ENCODE results near the gene DOLPP1. TPM values are rescaled to one million over a fixed set of nuclear protein-coding genes. Genes with fewer than 3 reads are reported as not detected.

The DOLPP1 gene
- total RNA-seq, 2 donors from 2014 or later: 30.1 to 30.4 TPM

DNA sequence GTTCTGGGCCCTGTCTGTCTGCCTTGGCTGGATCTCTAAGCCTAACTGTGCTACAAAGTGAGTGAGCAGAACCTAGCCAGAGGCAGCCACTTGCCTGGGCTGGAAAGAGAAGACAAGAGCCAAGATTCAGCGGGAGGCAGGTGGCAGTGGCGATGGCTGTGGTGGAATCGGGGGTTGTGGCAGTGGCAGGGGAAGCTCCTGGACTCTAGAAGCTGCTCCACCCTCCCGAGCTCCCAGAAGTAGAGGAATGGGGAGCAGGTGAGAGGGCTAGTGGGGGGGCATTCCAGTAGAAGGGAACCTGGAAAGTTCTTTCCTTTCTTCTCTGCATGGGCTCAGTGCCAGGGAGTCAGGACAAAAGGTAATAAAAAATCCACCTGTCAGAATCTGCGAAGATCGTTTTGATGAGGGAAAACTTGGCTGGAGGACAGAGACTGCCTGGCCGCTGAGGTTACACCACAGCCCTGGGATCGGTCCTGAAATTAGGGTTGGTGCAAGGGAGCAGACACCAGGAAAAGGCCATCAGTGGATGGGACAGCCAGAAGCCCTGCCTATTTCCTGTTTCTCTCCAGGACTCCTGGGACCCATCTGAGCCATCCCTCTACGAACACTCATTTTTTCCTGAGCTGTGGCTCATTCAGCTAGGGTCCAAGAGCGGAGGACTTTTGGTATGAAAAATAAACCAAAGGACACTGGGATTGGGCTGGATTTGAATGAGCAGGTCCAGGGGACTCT is 28.1 kb downstream of the DOLPP1 start:
- Mint-ChIP-seq H3K9me3 (no peaks in the 10 kb centered on the region), H3K27ac (no peak overlapping the region), H3K4me3 (peak overlapping the region; percentile 94), H3K27me3 (ENCODE audit: insufficient read depth) (peaks cover 24% of the 10 kb centered on the region), H3K4me1 (peaks cover 12% of the 10 kb centered on the region), H3K36me3 (ENCODE audit: low read depth) (peaks cover 3% of the 10 kb centered on the region)
- 92 to 98% methylated on average over 4 to 10 of the region's 10 CpGs for WGBS, 2 experiments (ENCODE audit: insufficient coverage in 1 of 2, insufficient read length in 1 of 2)
- no peak overlapping the region for H3K9ac ChIP-seq (ENCODE audit: extremely low read depth, low read length, poor library complexity, severe bottlenecking)
- no peak for DNase-seq
- H3K27ac ChIP-seq (ENCODE audit: low read depth, low read length): no peak overlapping the region
- TF ChIP-seq, protein P1, sequence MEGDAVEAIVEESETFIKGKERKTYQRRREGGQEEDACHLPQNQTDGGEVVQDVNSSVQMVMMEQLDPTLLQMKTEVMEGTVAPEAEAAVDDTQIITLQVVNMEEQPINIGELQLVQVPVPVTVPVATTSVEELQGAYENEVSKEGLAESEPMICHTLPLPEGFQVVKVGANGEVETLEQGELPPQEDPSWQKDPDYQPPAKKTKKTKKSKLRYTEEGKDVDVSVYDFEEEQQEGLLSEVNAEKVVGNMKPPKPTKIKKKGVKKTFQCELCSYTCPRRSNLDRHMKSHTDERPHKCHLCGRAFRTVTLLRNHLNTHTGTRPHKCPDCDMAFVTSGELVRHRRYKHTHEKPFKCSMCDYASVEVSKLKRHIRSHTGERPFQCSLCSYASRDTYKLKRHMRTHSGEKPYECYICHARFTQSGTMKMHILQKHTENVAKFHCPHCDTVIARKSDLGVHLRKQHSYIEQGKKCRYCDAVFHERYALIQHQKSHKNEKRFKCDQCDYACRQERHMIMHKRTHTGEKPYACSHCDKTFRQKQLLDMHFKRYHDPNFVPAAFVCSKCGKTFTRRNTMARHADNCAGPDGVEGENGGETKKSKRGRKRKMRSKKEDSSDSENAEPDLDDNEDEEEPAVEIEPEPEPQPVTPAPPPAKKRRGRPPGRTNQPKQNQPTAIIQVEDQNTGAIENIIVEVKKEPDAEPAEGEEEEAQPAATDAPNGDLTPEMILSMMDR (conservative IDR thresholded peaks at IDR 0.05): no peak
- no peaks in the 10 kb centered on the region for H3K4me1 ChIP-seq (ENCODE audit: control insufficient read depth, insufficient read depth, low read length)
- peaks cover 8% of the 10 kb centered on the region for H3K27me3 ChIP-seq (ENCODE audit: control insufficient read depth, insufficient read depth, low read length, poor library complexity, severe bottlenecking)
- H3K9me3 ChIP-seq (ENCODE audit: control insufficient read depth, low read length): no peaks in the 10 kb centered on the region
- no peak overlapping the region for H3K4me3 ChIP-seq (ENCODE audit: low read length)
- no peaks in the 10 kb centered on the region for H3K36me3 ChIP-seq (ENCODE audit: control insufficient read depth, insufficient read depth, low read length)

DNA sequence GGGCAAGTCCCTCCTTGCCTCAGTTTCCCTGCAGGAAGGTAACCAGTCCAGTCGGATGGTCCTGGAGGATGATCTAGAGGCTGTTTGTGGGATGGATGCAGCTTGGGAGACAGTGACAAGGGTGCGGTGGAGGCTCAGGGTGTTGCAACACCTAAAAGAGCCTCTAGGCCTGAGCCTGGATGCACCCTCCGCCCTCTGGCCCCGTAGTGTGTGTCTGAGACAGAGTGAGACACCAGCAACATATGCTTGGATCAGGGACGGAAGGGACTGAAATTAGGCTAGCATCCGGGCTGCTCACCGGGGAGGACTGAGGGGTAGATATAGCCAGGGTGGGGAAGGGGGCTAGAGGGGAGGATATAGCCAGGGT is 28.6 kb downstream of the DOLPP1 start:
- H3K27ac Mint-ChIP-seq: no peak overlapping the region
- H3K36me3 Mint-ChIP-seq (ENCODE audit: low read depth): peaks cover 3% of the 10 kb centered on the region
- H3K4me1 Mint-ChIP-seq: peaks cover 13% of the 10 kb centered on the region
- H3K4me3 Mint-ChIP-seq: peak overlapping the region; percentile 94
- 80 to 86% methylated on average over 1 to 7 of the region's 7 CpGs for WGBS, 2 experiments (ENCODE audit: insufficient coverage in 1 of 2, insufficient read length in 1 of 2)
- Histone ChIP-seq H3K27ac (ENCODE audit: low read depth, low read length) (no peak overlapping the region), H3K9ac (ENCODE audit: extremely low read depth, low read length, poor library complexity, severe bottlenecking) (no peak overlapping the region), H3K4me1 (ENCODE audit: control insufficient read depth, insufficient read depth, low read length) (no peaks in the 10 kb centered on the region), H3K36me3 (ENCODE audit: control insufficient read depth, insufficient read depth, low read length) (no peaks in the 10 kb centered on the region), H3K9me3 (ENCODE audit: control insufficient read depth, low read length) (no peaks in the 10 kb centered on the region), H3K27me3 (ENCODE audit: control insufficient read depth, insufficient read depth, low read length, poor library complexity, severe bottlenecking) (peaks cover 8% of the 10 kb centered on the region), H3K4me3 (ENCODE audit: low read length) (peak overlapping the region; percentile 98)
- H3K27me3 Mint-ChIP-seq (ENCODE audit: insufficient read depth): peaks cover 24% of the 10 kb centered on the region
- TF ChIP-seq, protein P1 (conservative IDR thresholded peaks at IDR 0.05): peak; percentile 24
- peak; percentile 68 for DNase-seq
- no peaks in the 10 kb centered on the region for H3K9me3 Mint-ChIP-seq

DNA sequence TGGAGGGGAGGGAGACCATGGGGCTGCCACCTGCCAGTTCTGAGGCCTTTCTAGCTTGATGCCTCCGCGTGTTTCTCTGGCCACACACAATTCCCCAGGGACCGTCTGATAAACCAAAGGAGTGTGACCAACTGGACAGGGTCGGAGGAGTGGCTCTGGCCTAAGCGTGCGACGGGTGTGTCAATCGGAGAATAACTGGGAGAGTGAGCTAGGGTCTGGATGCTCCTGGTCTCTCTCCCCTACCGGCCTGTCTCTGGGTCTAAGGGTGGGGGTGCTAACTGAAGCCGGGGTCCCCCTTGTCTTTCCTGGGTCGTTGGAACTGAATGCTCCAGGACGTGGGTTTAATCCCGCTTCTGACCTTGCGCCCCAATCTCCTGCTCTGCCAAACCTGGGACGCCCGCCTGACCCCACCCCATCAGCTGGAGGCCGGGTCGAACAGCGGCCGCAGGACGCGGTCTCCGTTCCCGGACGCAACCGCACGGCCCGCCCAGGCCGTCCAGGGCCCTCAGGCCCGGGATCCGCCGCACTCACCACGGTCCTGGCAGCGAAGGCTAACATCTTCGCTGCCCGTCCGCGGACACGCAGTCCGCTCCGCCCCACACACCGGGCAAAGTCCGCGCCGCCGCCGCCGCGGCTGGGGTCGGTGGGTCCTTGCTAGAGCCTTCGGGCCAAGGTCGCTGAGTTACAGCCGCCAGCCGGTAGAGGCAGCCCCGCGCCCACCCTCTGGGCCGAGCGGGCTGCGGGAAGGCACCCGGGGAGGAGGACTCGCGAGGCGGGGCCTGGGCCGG is 29.2 kb downstream of the DOLPP1 start:
- Histone ChIP-seq H3K36me3 (ENCODE audit: control insufficient read depth, insufficient read depth, low read length) (no peaks in the 10 kb centered on the region), H3K9me3 (ENCODE audit: control insufficient read depth, low read length) (no peaks in the 10 kb centered on the region), H3K4me3 (ENCODE audit: low read length) (peak overlapping the region; percentile 98), H3K27me3 (ENCODE audit: control insufficient read depth, insufficient read depth, low read length, poor library complexity, severe bottlenecking) (peaks cover 8% of the 10 kb centered on the region), H3K4me1 (ENCODE audit: control insufficient read depth, insufficient read depth, low read length) (no peaks in the 10 kb centered on the region), H3K9ac (ENCODE audit: extremely low read depth, low read length, poor library complexity, severe bottlenecking) (peak overlapping the region; percentile 47), H3K27ac (ENCODE audit: low read depth, low read length) (no peak overlapping the region)
- TF ChIP-seq, protein P1 (conservative IDR thresholded peaks at IDR 0.05): no peak
- no peaks in the 10 kb centered on the region for H3K9me3 Mint-ChIP-seq
- no peak overlapping the region for H3K27ac Mint-ChIP-seq
- H3K4me1 Mint-ChIP-seq: peaks cover 17% of the 10 kb centered on the region
- WGBS, 2 experiments (ENCODE audit: insufficient coverage in 1 of 2, insufficient read length in 1 of 2): 7 to 9% methylated on average over 38 to 64 of the region's 64 CpGs
- DNase-seq: no peak
- peaks cover 3% of the 10 kb centered on the region for H3K36me3 Mint-ChIP-seq (ENCODE audit: low read depth)
- H3K4me3 Mint-ChIP-seq: peak overlapping the region; percentile 94
- H3K27me3 Mint-ChIP-seq (ENCODE audit: insufficient read depth): peaks cover 24% of the 10 kb centered on the region
